Liver (tissue), 9 donors: Measurements from ENCODE around the gene RINL. TPM values are rescaled to one million over a fixed set of nuclear protein-coding genes. Genes with fewer than 3 reads are reported as not detected.
A peak's percentile ranks its signal among the peaks of the same experiment; 100 is the strongest.

Experiments
- DNase-seq: peaks from one replicate; pipeline ENCODE4 v3.0.0-alpha.2; 2017; ENCODE audit warnings: low spot score
- H3K27ac ChIP-seq, 2 donors: one replicate each; pipeline ENCODE4 v1.7.0; 2013; ENCODE audit warnings: inconsistent platforms in 2 of 2, low read length in 2 of 2, control low read depth in 1 of 2, low read depth in 1 of 2, mild to moderate bottlenecking in 1 of 2
- H3K27me3 ChIP-seq, 4 donors: one replicate each; pipeline versions ENCODE4 v1.6.1 to v1.7.0; 2013; ENCODE audit warnings: low read length in 3 of 4, inconsistent platforms in 1 of 4, mild to moderate bottlenecking in 1 of 4, moderate library complexity in 1 of 4; ENCODE audit not compliant: control insufficient read depth in 4 of 4, insufficient read depth in 4 of 4
- H3K36me3 ChIP-seq, 4 donors: one replicate each; pipeline versions ENCODE4 v1.6.1 to v1.7.0; 2013; ENCODE audit warnings: low read length in 3 of 4, mild to moderate bottlenecking in 3 of 4, low read depth in 1 of 4, moderate library complexity in 1 of 4; ENCODE audit not compliant: control insufficient read depth in 4 of 4, insufficient read depth in 3 of 4
- H3K4me1 ChIP-seq, 4 donors: one replicate each; pipeline versions ENCODE4 v1.6.1 to v1.7.0; 2013; ENCODE audit warnings: low read length in 3 of 4, mild to moderate bottlenecking in 3 of 4, moderate library complexity in 1 of 4; ENCODE audit not compliant: control insufficient read depth in 4 of 4, insufficient read depth in 4 of 4
- H3K4me3 ChIP-seq, 3 donors: one replicate each; pipeline versions ENCODE4 v1.6.1 to v1.7.0; 2013; ENCODE audit warnings: low read length in 3 of 3, control low read depth in 1 of 3, low read depth in 1 of 3, mild to moderate bottlenecking in 1 of 3
- H3K9ac ChIP-seq, 2 donors: one replicate each; pipeline ENCODE4 v1.7.0; 2013; ENCODE audit warnings: low read length in 2 of 2, mild to moderate bottlenecking in 2 of 2, moderate library complexity in 2 of 2, control low read depth in 1 of 2, low read depth in 1 of 2
- H3K9me3 ChIP-seq, 4 donors: one replicate each; pipeline versions ENCODE4 v1.6.1 to v1.7.0; 2013; ENCODE audit warnings: low read length in 3 of 4; ENCODE audit not compliant: control insufficient read depth in 4 of 4
- CTCF ChIP-seq: fragments of 150-350 bp; IDR thresholded peaks from 2 replicates; pipeline ENCODE4 v1.5.1; 2017; ENCODE audit warnings: improper control_type of control experiment, low read depth, low read length; ENCODE audit not compliant: missing input control
- EGR1 ChIP-seq, 2 donors: IDR thresholded peaks; 2 replicates each; pipeline ENCODE4 v1.6.1; 2016 to 2018; ENCODE audit warnings: antibody characterized with exemption in 2 of 2, low read depth in 2 of 2
- FOXA1 ChIP-seq: IDR thresholded peaks from 2 replicates; pipeline ENCODE4 v1.6.1; 2016; ENCODE audit warnings: antibody characterized with exemption
- FOXA2 ChIP-seq: IDR thresholded peaks from 2 replicates; pipeline ENCODE4 v1.6.1; 2016; ENCODE audit warnings: antibody characterized with exemption
- GABPA ChIP-seq, 2 donors: IDR thresholded peaks in 1 of 2; conservative IDR thresholded peaks in 1 of 2; 2 replicates each; pipeline ENCODE4 v1.6.1; 2016; ENCODE audit warnings: antibody characterized with exemption in 2 of 2, mild to moderate bottlenecking in 1 of 2, moderate library complexity in 1 of 2
- HNF4G ChIP-seq: IDR thresholded peaks from 2 replicates; pipeline ENCODE4 v1.6.1; 2016; ENCODE audit warnings: antibody characterized with exemption
- JUND ChIP-seq, 2 donors: IDR thresholded peaks; 2 replicates each; pipeline ENCODE4 v1.6.1; 2016; ENCODE audit warnings: antibody characterized with exemption in 2 of 2
- MAX ChIP-seq: IDR thresholded peaks from 2 replicates; pipeline ENCODE4 v1.6.1; 2016; ENCODE audit warnings: antibody characterized with exemption
- NR2F2 ChIP-seq: IDR thresholded peaks from 2 replicates; pipeline ENCODE4 v1.6.1; 2016; ENCODE audit warnings: antibody characterized with exemption
- RAD21 ChIP-seq, 2 donors: IDR thresholded peaks; 2 replicates each; pipeline ENCODE4 v1.6.1; 2016; ENCODE audit warnings: antibody characterized with exemption in 2 of 2, mild to moderate bottlenecking in 2 of 2
- RXRA ChIP-seq, 2 donors: IDR thresholded peaks; 2 replicates each; pipeline ENCODE4 v1.6.1; 2017 to 2018; ENCODE audit warnings: antibody characterized with exemption in 2 of 2, mild to moderate bottlenecking in 1 of 2
- TAF1 ChIP-seq: conservative IDR thresholded peaks from 2 replicates; pipeline ENCODE4 v1.6.1; 2016; ENCODE audit warnings: antibody characterized with exemption, mild to moderate bottlenecking
- YY1 ChIP-seq: IDR thresholded peaks from 2 replicates; pipeline ENCODE4 v1.6.1; 2016; ENCODE audit warnings: antibody characterized with exemption, mild to moderate bottlenecking
- ZBTB33 ChIP-seq: IDR thresholded peaks from 2 replicates; pipeline ENCODE4 v1.6.1; 2016; ENCODE audit warnings: antibody characterized with exemption
- WGBS: extraction: QIAGEN DNeasy Blood & Tissue Kit; methylation state at CpG from one replicate; pipeline ENCODE4 v1.1.7; 2013; 5-methylcytosine and 5-hydroxymethylcytosine counted together
- polyA plus RNA-seq, 2 donors: library from polyadenylated mRNA; stranded (reverse) in 1 of 2; unstranded in 1 of 2; fragments of 200-250 nt in 1 of 2; fragments of >200 nt in 1 of 2; fragmentation: Nextera tagmentation in 1 of 2; extraction: Ambion mirVana in 1 of 2; gene quantifications; one replicate each; pipeline versions ENCODE4 v1.2.1 to v1.2.3, GENCODE V29; 2013 to 2015
- total RNA-seq, 2 donors: library from RNA; depleted of rRNA; stranded (reverse); fragments of >200 nt; gene quantifications; one replicate each; pipeline ENCODE4 v1.2.3, GENCODE V29; 2014
- TF ChIP-seq, protein P1 (sequence below): IDR thresholded peaks from 2 replicates; pipeline ENCODE4 v1.6.1; 2016; ENCODE audit warnings: antibody characterized with exemption, mild to moderate bottlenecking
- TF ChIP-seq, protein P2 (sequence below): IDR thresholded peaks from 2 replicates; pipeline ENCODE4 v1.6.1; 2016; ENCODE audit warnings: antibody characterized with exemption
- donor health status: healthy.
- donor health status: healthy.
- donor health status: healthy.
- donor health status: healthy.
- donor health status: healthy.

Gene RINL
- total and polyA plus RNA-seq, 4 donors = 4.9 to 8.7 (median 5.5) TPM

GRCh38 chr19:38850976-38851621 is 27.0 kb downstream of the RINL start:
- H3K27ac ChIP-seq = peak overlapping the region; percentile 95 to 100
- peak; percentile 61 for DNase-seq
- H3K27me3 ChIP-seq = no peaks in the 10 kb centered on the region
- TF ChIP-seq ZBTB33 = no peak
- TF ChIP-seq, protein P1, sequence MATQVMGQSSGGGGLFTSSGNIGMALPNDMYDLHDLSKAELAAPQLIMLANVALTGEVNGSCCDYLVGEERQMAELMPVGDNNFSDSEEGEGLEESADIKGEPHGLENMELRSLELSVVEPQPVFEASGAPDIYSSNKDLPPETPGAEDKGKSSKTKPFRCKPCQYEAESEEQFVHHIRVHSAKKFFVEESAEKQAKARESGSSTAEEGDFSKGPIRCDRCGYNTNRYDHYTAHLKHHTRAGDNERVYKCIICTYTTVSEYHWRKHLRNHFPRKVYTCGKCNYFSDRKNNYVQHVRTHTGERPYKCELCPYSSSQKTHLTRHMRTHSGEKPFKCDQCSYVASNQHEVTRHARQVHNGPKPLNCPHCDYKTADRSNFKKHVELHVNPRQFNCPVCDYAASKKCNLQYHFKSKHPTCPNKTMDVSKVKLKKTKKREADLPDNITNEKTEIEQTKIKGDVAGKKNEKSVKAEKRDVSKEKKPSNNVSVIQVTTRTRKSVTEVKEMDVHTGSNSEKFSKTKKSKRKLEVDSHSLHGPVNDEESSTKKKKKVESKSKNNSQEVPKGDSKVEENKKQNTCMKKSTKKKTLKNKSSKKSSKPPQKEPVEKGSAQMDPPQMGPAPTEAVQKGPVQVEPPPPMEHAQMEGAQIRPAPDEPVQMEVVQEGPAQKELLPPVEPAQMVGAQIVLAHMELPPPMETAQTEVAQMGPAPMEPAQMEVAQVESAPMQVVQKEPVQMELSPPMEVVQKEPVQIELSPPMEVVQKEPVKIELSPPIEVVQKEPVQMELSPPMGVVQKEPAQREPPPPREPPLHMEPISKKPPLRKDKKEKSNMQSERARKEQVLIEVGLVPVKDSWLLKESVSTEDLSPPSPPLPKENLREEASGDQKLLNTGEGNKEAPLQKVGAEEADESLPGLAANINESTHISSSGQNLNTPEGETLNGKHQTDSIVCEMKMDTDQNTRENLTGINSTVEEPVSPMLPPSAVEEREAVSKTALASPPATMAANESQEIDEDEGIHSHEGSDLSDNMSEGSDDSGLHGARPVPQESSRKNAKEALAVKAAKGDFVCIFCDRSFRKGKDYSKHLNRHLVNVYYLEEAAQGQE = no peak
- TF ChIP-seq, protein P2, sequence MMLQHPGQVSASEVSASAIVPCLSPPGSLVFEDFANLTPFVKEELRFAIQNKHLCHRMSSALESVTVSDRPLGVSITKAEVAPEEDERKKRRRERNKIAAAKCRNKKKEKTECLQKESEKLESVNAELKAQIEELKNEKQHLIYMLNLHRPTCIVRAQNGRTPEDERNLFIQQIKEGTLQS = no peak
- TF ChIP-seq MAX = no peak
- TF ChIP-seq FOXA2 = no peak
- TF ChIP-seq YY1 = no peak
- no peak for TF ChIP-seq NR2F2
- no peak for TF ChIP-seq RAD21 (IDR thresholded peaks at IDR 0.05)
- TF ChIP-seq HNF4G = no peak
- TF ChIP-seq FOXA1 = no peak
- TF ChIP-seq JUND (IDR thresholded peaks at IDR 0.05) = no peak
- no peak for TF ChIP-seq EGR1 (IDR thresholded peaks at IDR 0.05; ENCODE audit: low read depth in 2 of 2)
- TF ChIP-seq GABPA (IDR thresholded peaks at IDR 0.05 in 1 of 2, conservative IDR thresholded peaks at IDR 0.05 in 1 of 2) = no peak
- H3K9me3 ChIP-seq = no peaks in the 10 kb centered on the region
- peaks cover 5 to 36% (median 28%) of the 10 kb centered on the region in 4 donors for H3K4me1 ChIP-seq
- H3K4me3 ChIP-seq = peak overlapping the region; percentile 74 to 93 (median 90)
- WGBS = under 1% methylated on average over 40 of the region's 40 CpGs
- peaks cover under 1 to 12% (median 9%) of the 10 kb centered on the region in 4 donors for H3K36me3 ChIP-seq
- peak overlapping the region; percentile 84 to 100 for H3K9ac ChIP-seq

GRCh38 chr19:38850436-38850975 is 27.6 kb downstream of the RINL start:
- H3K4me3 ChIP-seq = peak overlapping the region; percentile 74 to 93 (median 90)
- H3K4me1 ChIP-seq = peaks cover 5 to 42% (median 30%) of the 10 kb centered on the region in 4 donors
- H3K9me3 ChIP-seq = no peaks in the 10 kb centered on the region
- no peak for DNase-seq
- peaks cover 3 to 18% (median 15%) of the 10 kb centered on the region in 4 donors for H3K36me3 ChIP-seq
- H3K9ac ChIP-seq = peak overlapping the region; percentile 84 to 100
- H3K27ac ChIP-seq = peak overlapping the region; percentile 95 to 100
- under 1% methylated on average over 26 of the region's 26 CpGs for WGBS
- H3K27me3 ChIP-seq = no peaks in the 10 kb centered on the region
- TF ChIP-seq CTCF (peak; percentile 24), ZBTB33 (peak; percentile 74), TAF1 (peak; percentile 0), JUND (IDR thresholded peaks at IDR 0.05) (no peak), EGR1 (IDR thresholded peaks at IDR 0.05; ENCODE audit: low read depth in 2 of 2) (no peak), RAD21 (IDR thresholded peaks at IDR 0.05) (peak in 1 of 2 donors; percentile 36), FOXA2 (no peak), HNF4G (no peak), RXRA (IDR thresholded peaks at IDR 0.05) (peak in 1 of 2 donors; percentile 9), MAX (peak; percentile 28), FOXA1 (peak; percentile 18), NR2F2 (no peak), YY1 (peak; percentile 82)
- TF ChIP-seq, protein P2 = no peak
